Natural killer cell (primary cell): ENCODE data around the gene RBM33. TPM values are rescaled to one million over a fixed set of nuclear protein-coding genes. Genes with fewer than 3 reads are reported as not detected.
A peak's percentile ranks its signal among the peaks of the same experiment; 100 is the strongest.

Experiments used
- ATAC-seq, 3 donors: fragments of 150-1000 bp in 2 of 3; fragments of 200-7000 bp in 1 of 3; cut with Tn5 transposase; 1 replicate in 1 of 3; 2 replicates in 2 of 3; pipeline ENCODE4 v1.10.0; 2021; ENCODE audit warnings: mild to moderate bottlenecking in 2 of 3, moderate library complexity in 2 of 3
- DNase-seq, 2 donors: peaks; one replicate each; pipeline versions ENCODE4 v3.0.0 to v3.0.0-alpha.2; 2013 to 2021; ENCODE audit warnings: mixed read lengths in 1 of 2
- H3K27ac ChIP-seq: one replicate; pipeline ENCODE4 v1.5.1; 2013; ENCODE audit warnings: mild to moderate bottlenecking, low read length
- H3K27me3 ChIP-seq: one replicate; pipeline ENCODE4 v1.6.1; 2013; ENCODE audit warnings: low read length; ENCODE audit not compliant: control insufficient read depth, insufficient read depth
- H3K36me3 ChIP-seq: one replicate; pipeline ENCODE4 v1.6.1; 2013; ENCODE audit warnings: low read length; ENCODE audit not compliant: control insufficient read depth, insufficient read depth
- H3K4me1 ChIP-seq: one replicate; pipeline ENCODE4 v1.6.1; 2013; ENCODE audit warnings: low read length; ENCODE audit not compliant: control insufficient read depth, insufficient read depth
- H3K4me3 ChIP-seq: one replicate; pipeline ENCODE4 v1.5.1; 2013; ENCODE audit warnings: low read length
- H3K9me3 ChIP-seq: one replicate; pipeline ENCODE4 v1.6.1; 2013; ENCODE audit warnings: low read length; ENCODE audit not compliant: control insufficient read depth, insufficient read depth
- H3K27ac Mint-ChIP-seq, 2 donors: one replicate each; pipeline ENCODE4 v1.8.0; 2022; ENCODE audit warnings: mild to moderate bottlenecking in 2 of 2, mixed read lengths in 2 of 2, moderate library complexity in 1 of 2
- H3K27me3 Mint-ChIP-seq, 2 donors: one replicate each; pipeline ENCODE4 v1.8.0; 2022; ENCODE audit warnings: low read depth in 2 of 2, mixed read lengths in 2 of 2
- H3K36me3 Mint-ChIP-seq: one replicate; pipeline ENCODE4 v1.8.0; 2022; ENCODE audit warnings: mixed read lengths
- H3K4me1 Mint-ChIP-seq, 2 donors: one replicate each; pipeline ENCODE4 v1.8.0; 2022; ENCODE audit warnings: mixed read lengths in 2 of 2
- H3K4me3 Mint-ChIP-seq: one replicate; pipeline ENCODE4 v1.8.0; 2022; ENCODE audit warnings: mild to moderate bottlenecking, moderate library complexity, mixed read lengths
- H3K9me3 Mint-ChIP-seq, 2 donors: one replicate each; pipeline ENCODE4 v1.8.0; 2022; ENCODE audit warnings: mixed read lengths in 2 of 2
- CTCF ChIP-seq: fragments of 200-600 bp; IDR thresholded peaks from one replicate; pipeline ENCODE4 v1.8.0; 2022; ENCODE audit warnings: antibody characterized with exemption
- WGBS: methylation state at CpG from one replicate; pipeline ENCODE4 v1.1.7; 2013; ENCODE audit warnings: missing lambda C conversion rate; ENCODE audit not compliant: insufficient coverage; 5-methylcytosine and 5-hydroxymethylcytosine counted together
- intact Hi-C: fragments of 100-400 bp; cut with micrococcal nuclease; formaldehyde crosslinking; loops from one replicate; pipeline ENCODE4 v1.14.2; 2022
- total RNA-seq, 4 donors: library from RNA; stranded (reverse); fragments of 120-200 nt in 1 of 4; gene quantifications; one replicate each; pipeline versions ENCODE4 v1.2.3 to v1.2.4, GENCODE V29; 2013 to 2022

The RBM33 gene
- total RNA-seq, 3 donors from 2014 or later (not counting 1 experiment from before 2014, with no cell fraction given): 161 to 182 (median 182) TPM

- Mint-ChIP-seq H3K9me3 (no peaks in the 10 kb centered on the region), H3K4me3 (peak overlapping the region; percentile 25), H3K36me3 (no peaks in the 10 kb centered on the region), H3K27ac (peak overlapping the region; percentile 17 to 74), H3K27me3 (no peaks in the 10 kb centered on the region), H3K4me1 (peaks cover 87 to 88% of the 10 kb centered on the region in 2 donors)
- no peaks in the 10 kb centered on the region for H3K9me3 ChIP-seq
- 96% methylated on average over 5 of the region's 5 CpGs for whole genome bisulfite sequencing
- ATAC-seq: peak; percentile 34 to 62 (median 54)
- intact Hi-C loops: no loop called here
- TF ChIP-seq CTCF: no peak
- peaks cover 27% of the 10 kb centered on the region for H3K4me1 ChIP-seq
- DNase-seq: no peak
- H3K36me3 ChIP-seq: peaks cover 7% of the 10 kb centered on the region
- no peak overlapping the region for H3K27ac ChIP-seq
- H3K27me3 ChIP-seq: no peaks in the 10 kb centered on the region
- H3K4me3 ChIP-seq: no peak overlapping the region
Observed at GRCh38 chr7:155662343-155663043, 18.0 kb downstream of the RBM33 start.

- H3K27ac Mint-ChIP-seq: peak overlapping the region in 1 of 2 donors; percentile 10
- WGBS: 98% methylated on average over 4 of the region's 4 CpGs
- ATAC-seq: no peak
- intact Hi-C loops: no loop called here
- no peak for TF ChIP-seq CTCF
- H3K36me3 Mint-ChIP-seq: no peaks in the 10 kb centered on the region
- Histone ChIP-seq H3K27me3 (no peaks in the 10 kb centered on the region), H3K9me3 (no peaks in the 10 kb centered on the region), H3K4me1 (peaks cover 21% of the 10 kb centered on the region), H3K27ac (no peak overlapping the region), H3K4me3 (no peak overlapping the region), H3K36me3 (peaks cover 7% of the 10 kb centered on the region)
- no peaks in the 10 kb centered on the region for H3K27me3 Mint-ChIP-seq
- no peak for DNase-seq
- no peaks in the 10 kb centered on the region for H3K9me3 Mint-ChIP-seq
- peaks cover 87 to 89% of the 10 kb centered on the region in 2 donors for H3K4me1 Mint-ChIP-seq
- no peak overlapping the region for H3K4me3 Mint-ChIP-seq
Observed at GRCh38 chr7:155663937-155664336, 19.5 kb downstream of the RBM33 start.

GRCh38 chr7:155665079-155665956 lies 20.9 kb downstream of the RBM33 start:
- ATAC-seq (no peak), DNase-seq (no peak)
- intact Hi-C loops: no loop called here
- Histone ChIP-seq H3K27me3 (no peaks in the 10 kb centered on the region), H3K27ac (no peak overlapping the region), H3K36me3 (peaks cover 7% of the 10 kb centered on the region), H3K4me1 (peaks cover 17% of the 10 kb centered on the region), H3K4me3 (no peak overlapping the region), H3K9me3 (no peaks in the 10 kb centered on the region)
- Mint-ChIP-seq H3K27me3 (no peaks in the 10 kb centered on the region), H3K36me3 (no peaks in the 10 kb centered on the region), H3K27ac (peak overlapping the region; percentile 51 to 76), H3K9me3 (no peaks in the 10 kb centered on the region), H3K4me3 (no peak overlapping the region), H3K4me1 (peaks cover 84 to 86% of the 10 kb centered on the region in 2 donors)
- WGBS: 97% methylated on average over 8 of the region's 9 CpGs
- TF ChIP-seq CTCF: no peak
